ENCODE results near the gene FRY.

The FRY gene

GRCh38 chr13:32264407-32264806 lies 232.8 kb downstream of the FRY start:
- Histone ChIP-seq H3K9ac (no peak overlapping the region), H3K4me2 (ENCODE audit: low read length) (no peak overlapping the region), H3K4me1 (no peaks in the 10 kb centered on the region), H3K9me3 (ENCODE audit: control insufficient read depth, low read length) (no peaks in the 10 kb centered on the region), H3K36me3 (ENCODE audit: control insufficient read depth, insufficient read depth, low read length) (no peaks in the 10 kb centered on the region), H3K27me3 (ENCODE audit: control insufficient read depth, insufficient read depth, low read length) (no peaks in the 10 kb centered on the region), H2AFZ (no peak overlapping the region), H3K4me3 (ENCODE audit: low read depth, low read length) (no peak overlapping the region), H3K79me2 (no peaks in the 10 kb centered on the region), H3K27ac (peak overlapping the region; percentile 32)
- no peak for TF ChIP-seq CTCF (IDR thresholded peaks at IDR 0.05)

- Histone ChIP-seq H3K4me2 (ENCODE audit: low read length) (no peak overlapping the region), H3K79me2 (no peaks in the 10 kb centered on the region), H3K9me3 (ENCODE audit: control insufficient read depth, low read length) (no peaks in the 10 kb centered on the region), H3K9ac (no peak overlapping the region), H3K36me3 (ENCODE audit: control insufficient read depth, insufficient read depth, low read length) (no peaks in the 10 kb centered on the region), H3K4me3 (ENCODE audit: low read depth, low read length) (no peak overlapping the region), H3K27me3 (ENCODE audit: control insufficient read depth, insufficient read depth, low read length) (no peaks in the 10 kb centered on the region), H2AFZ (no peak overlapping the region), H3K27ac (no peak overlapping the region), H3K4me1 (no peaks in the 10 kb centered on the region)
- no peak for TF ChIP-seq CTCF (IDR thresholded peaks at IDR 0.05)
Observed at GRCh38 chr13:32265726-32266125, 234.2 kb downstream of the FRY start.

- Histone ChIP-seq H3K27me3 (ENCODE audit: control insufficient read depth, insufficient read depth, low read length) (no peaks in the 10 kb centered on the region), H2AFZ (no peak overlapping the region), H3K4me2 (ENCODE audit: low read length) (no peak overlapping the region), H3K4me1 (no peaks in the 10 kb centered on the region), H3K9ac (no peak overlapping the region), H3K27ac (no peak overlapping the region), H3K36me3 (ENCODE audit: control insufficient read depth, insufficient read depth, low read length) (no peaks in the 10 kb centered on the region), H3K79me2 (no peaks in the 10 kb centered on the region), H3K4me3 (ENCODE audit: low read depth, low read length) (no peak overlapping the region), H3K9me3 (ENCODE audit: control insufficient read depth, low read length) (no peaks in the 10 kb centered on the region)
- no peak for TF ChIP-seq CTCF (IDR thresholded peaks at IDR 0.05)
Observed at GRCh38 chr13:32266130-32266529, 234.6 kb downstream of the FRY start.

- Histone ChIP-seq H3K9ac (no peak overlapping the region), H3K9me3 (ENCODE audit: control insufficient read depth, low read length) (no peaks in the 10 kb centered on the region), H3K79me2 (no peaks in the 10 kb centered on the region), H3K4me2 (ENCODE audit: low read length) (no peak overlapping the region), H3K4me3 (ENCODE audit: low read depth, low read length) (no peak overlapping the region), H3K27ac (no peak overlapping the region), H2AFZ (no peak overlapping the region), H3K36me3 (ENCODE audit: control insufficient read depth, insufficient read depth, low read length) (no peaks in the 10 kb centered on the region), H3K4me1 (no peaks in the 10 kb centered on the region), H3K27me3 (ENCODE audit: control insufficient read depth, insufficient read depth, low read length) (no peaks in the 10 kb centered on the region)
- peak; percentile 64 for TF ChIP-seq CTCF (IDR thresholded peaks at IDR 0.05)
Observed at GRCh38 chr13:32267836-32268439, 236.4 kb downstream of the FRY start.

GRCh38 chr13:32272021-32272683 lies 240.6 kb downstream of the FRY start:
- H3K9ac ChIP-seq: no peak overlapping the region
- H2AFZ ChIP-seq: no peak overlapping the region
- H3K9me3 ChIP-seq (ENCODE audit: control insufficient read depth, low read length): no peaks in the 10 kb centered on the region
- H3K4me3 ChIP-seq (ENCODE audit: low read depth, low read length): no peak overlapping the region
- H3K4me2 ChIP-seq (ENCODE audit: low read length): no peak overlapping the region
- no peak for TF ChIP-seq CTCF (IDR thresholded peaks at IDR 0.05)
- H3K27me3 ChIP-seq (ENCODE audit: control insufficient read depth, insufficient read depth, low read length): no peaks in the 10 kb centered on the region
- no peaks in the 10 kb centered on the region for H3K79me2 ChIP-seq
- H3K4me1 ChIP-seq: no peaks in the 10 kb centered on the region
- H3K27ac ChIP-seq: no peak overlapping the region
- no peaks in the 10 kb centered on the region for H3K36me3 ChIP-seq (ENCODE audit: control insufficient read depth, insufficient read depth, low read length)

All from parathyroid adenoma (tissue), 2 donors.